Posterior cingulate gyrus (tissue), 11 donors: ENCODE results near the gene DICER1.
A peak's percentile ranks its signal among the peaks of the same experiment; 100 is the strongest.
"Not testable (repeated sequence)": the region's sequence is repeated elsewhere in the genome, so short reads cannot be mapped to it uniquely, and the experiment has no call there.

Source experiments
- DNase-seq, 10 donors: peaks; one replicate each; pipeline versions ENCODE4 v3.0.0 to v3.0.0-alpha.2; 2020 to 2021; ENCODE audit warnings: mixed read lengths in 3 of 10
- intact Hi-C: fragments of 100-400 bp; cut with DNase I; formaldehyde crosslinking; loops from one replicate; pipeline ENCODE4 v1.15.1; 2023

Gene DICER1, protein sequence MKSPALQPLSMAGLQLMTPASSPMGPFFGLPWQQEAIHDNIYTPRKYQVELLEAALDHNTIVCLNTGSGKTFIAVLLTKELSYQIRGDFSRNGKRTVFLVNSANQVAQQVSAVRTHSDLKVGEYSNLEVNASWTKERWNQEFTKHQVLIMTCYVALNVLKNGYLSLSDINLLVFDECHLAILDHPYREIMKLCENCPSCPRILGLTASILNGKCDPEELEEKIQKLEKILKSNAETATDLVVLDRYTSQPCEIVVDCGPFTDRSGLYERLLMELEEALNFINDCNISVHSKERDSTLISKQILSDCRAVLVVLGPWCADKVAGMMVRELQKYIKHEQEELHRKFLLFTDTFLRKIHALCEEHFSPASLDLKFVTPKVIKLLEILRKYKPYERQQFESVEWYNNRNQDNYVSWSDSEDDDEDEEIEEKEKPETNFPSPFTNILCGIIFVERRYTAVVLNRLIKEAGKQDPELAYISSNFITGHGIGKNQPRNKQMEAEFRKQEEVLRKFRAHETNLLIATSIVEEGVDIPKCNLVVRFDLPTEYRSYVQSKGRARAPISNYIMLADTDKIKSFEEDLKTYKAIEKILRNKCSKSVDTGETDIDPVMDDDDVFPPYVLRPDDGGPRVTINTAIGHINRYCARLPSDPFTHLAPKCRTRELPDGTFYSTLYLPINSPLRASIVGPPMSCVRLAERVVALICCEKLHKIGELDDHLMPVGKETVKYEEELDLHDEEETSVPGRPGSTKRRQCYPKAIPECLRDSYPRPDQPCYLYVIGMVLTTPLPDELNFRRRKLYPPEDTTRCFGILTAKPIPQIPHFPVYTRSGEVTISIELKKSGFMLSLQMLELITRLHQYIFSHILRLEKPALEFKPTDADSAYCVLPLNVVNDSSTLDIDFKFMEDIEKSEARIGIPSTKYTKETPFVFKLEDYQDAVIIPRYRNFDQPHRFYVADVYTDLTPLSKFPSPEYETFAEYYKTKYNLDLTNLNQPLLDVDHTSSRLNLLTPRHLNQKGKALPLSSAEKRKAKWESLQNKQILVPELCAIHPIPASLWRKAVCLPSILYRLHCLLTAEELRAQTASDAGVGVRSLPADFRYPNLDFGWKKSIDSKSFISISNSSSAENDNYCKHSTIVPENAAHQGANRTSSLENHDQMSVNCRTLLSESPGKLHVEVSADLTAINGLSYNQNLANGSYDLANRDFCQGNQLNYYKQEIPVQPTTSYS (N-terminal part only)

GRCh38 chr14:95157327-95158189, at the start of gene DICER1:
Gene DICER1, minus strand, starts transcription at chr14:95157529. Its CDS starts 24,071 bp downstream, at chr14:95133458.
- intact Hi-C loops: loop anchor here (5.0 to 10.0 kb wide), 3 partner anchors 35 to 247 kb away; partner anchors contain the start of gene CLMN
- peak; percentile 97 to 100 (median 98) for DNase-seq

DNA sequence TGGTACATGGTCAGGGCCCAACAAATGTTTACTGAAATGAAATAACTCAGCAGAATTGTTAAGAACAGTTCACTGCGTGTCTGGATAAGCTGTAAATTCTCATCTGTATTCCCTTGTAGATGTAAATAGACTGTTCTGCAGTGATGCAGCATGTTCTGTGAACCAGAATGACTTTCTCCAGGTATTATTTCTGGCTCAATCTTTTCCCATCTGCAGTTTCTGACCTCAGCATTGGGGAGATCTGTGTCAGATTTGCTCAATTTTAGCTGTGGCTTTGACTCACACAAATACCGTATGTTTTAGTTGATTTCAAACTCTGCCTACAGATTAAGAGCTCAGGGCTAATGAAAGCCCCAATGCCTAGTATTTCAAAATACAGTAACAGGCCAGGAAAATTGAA, 49.2 kb upstream of the DICER1 start:
- intact Hi-C loops: no loop called here
- DNase-seq: no peak

DNA sequence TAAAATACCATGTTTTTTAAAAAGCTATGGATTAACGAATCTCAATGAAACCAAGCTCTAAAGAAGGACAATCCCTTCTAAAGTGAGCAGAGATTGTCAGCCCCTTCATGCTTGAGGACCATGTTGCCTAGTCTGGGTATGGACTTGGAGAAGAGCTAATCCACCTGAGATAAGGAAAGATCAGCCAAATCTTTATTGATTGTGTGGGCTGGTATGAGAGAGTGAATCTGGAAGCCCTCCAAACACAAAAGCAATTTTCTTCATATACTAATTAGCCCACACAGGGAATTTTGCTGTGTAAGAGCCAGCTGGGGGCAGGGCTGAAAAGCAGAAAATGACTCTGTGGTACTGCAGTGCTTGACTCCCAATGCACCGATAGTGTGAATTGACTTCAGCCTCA, 47.4 kb upstream of the DICER1 start:
- intact Hi-C loops: no loop called here

GRCh38 chr14:95201745-95202144, 44.4 kb upstream of the DICER1 start:
- intact Hi-C loops: not testable (repeated sequence)

More for the DNA sequence above, 47.4 kb upstream of the DICER1 start:
- no peak for DNase-seq

GRCh38 chr14:95200404-95200803, 43.1 kb upstream of the DICER1 start:
- intact Hi-C loops: no loop called here
- peak in 1 of 10 donors; percentile 26 for DNase-seq

More at GRCh38 chr14:95201745-95202144, 44.4 kb upstream of the DICER1 start:
- not testable (repeated sequence) for DNase-seq

GRCh38 chr14:95199298-95199983, 42.1 kb upstream of the DICER1 start:
- intact Hi-C loops: no loop called here
- no peak for DNase-seq

DNA sequence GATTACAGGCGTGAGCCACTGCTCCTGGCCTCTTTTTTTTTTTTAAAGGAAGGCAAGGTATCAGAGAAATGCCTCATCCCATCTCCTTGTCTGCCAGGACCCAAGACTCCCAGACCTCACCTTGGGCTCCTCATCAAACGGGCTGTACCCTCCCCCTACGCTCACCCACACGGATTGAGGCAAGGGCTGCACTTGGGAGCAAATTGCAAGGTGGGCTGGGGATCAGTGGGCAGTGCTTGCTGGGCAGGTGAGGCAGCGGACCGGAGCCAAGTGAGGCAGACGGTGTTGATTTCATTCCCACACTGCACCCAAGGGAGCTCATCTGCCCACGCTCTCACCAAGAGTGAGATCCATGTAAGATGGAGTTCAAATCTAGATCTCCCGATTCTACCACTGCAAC, 41.0 kb upstream of the DICER1 start:
- intact Hi-C loops: no loop called here
- no peak for DNase-seq

GRCh38 chr14:95197551-95197950, 40.2 kb upstream of the DICER1 start:
- no peak for DNase-seq
- intact Hi-C loops: no loop called here

DNA sequence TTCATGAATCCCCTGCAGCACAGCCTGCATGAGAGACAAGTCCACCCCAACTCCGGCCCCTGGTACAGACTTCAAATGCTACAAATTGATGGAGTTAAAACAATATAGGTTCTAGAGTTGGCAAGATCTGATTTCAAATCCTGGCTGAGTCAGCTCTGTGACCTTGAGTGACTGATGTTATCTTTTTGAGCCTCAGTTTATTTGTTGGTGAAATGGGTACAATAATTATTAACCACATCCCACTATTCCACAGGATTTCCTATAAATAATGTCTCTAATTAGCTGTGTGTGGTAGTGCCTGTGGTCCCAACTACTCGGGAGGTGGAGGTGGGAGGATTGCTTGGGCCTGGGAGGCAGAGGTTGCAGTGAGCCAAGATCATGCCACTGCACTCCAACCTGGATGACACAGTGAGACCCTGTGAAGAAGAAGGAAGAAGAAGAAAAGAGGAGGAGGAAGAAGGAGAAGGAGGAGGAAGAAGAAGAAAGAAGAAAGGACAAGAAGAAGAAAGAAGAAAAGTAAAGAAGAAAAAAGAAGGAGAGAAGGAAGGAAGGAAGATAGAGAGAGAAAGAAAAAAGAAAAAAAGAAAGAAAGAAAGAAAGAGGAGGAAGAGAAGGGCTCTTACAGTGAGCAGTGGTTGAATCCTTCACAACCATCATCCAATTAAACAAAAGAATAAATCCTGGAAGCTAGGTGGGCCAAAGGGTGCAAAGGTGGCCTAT, 39.7 kb upstream of the DICER1 start:
- no peak for DNase-seq
- intact Hi-C loops: no loop called here

- no peak for DNase-seq
- intact Hi-C loops: no loop called here
Observed at GRCh38 chr14:95196268-95196667, 38.9 kb upstream of the DICER1 start.

GRCh38 chr14:95195031-95195430, 37.7 kb upstream of the DICER1 start:
- DNase-seq: no peak
- intact Hi-C loops: no loop called here

GRCh38 chr14:95193081-95193480, 35.8 kb upstream of the DICER1 start:
- DNase-seq: no peak
- intact Hi-C loops: no loop called here

DNA sequence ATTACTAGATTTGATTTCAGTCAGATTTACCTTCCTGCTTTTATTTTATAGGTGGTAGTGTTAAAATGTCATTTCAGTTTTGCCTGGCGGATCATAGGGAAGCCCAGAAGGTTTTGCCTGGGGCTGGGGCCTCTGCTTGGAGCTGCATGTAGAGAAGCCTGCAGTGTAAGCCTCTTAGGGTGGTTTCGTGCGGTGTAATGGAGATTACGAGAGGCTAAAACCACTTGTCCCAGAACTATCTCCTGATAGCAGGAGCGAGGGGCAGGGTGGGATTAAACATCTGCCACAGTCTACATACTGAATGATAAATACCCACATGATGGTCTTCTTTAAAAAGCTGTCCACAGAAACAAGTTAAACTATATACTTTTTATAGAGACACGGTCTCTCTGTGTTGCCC, 35.0 kb upstream of the DICER1 start:
- DNase-seq: no peak
- intact Hi-C loops: no loop called here

- intact Hi-C loops: no loop called here
- no peak for DNase-seq
Observed at GRCh38 chr14:95191445-95192199, 34.3 kb upstream of the DICER1 start.

- DNase-seq: no peak
- intact Hi-C loops: no loop called here
Observed at GRCh38 chr14:95190857-95191256, 33.5 kb upstream of the DICER1 start.

- no peak for DNase-seq
- intact Hi-C loops: no loop called here
Observed at GRCh38 chr14:95190346-95190840, 33.1 kb upstream of the DICER1 start.

DNA sequence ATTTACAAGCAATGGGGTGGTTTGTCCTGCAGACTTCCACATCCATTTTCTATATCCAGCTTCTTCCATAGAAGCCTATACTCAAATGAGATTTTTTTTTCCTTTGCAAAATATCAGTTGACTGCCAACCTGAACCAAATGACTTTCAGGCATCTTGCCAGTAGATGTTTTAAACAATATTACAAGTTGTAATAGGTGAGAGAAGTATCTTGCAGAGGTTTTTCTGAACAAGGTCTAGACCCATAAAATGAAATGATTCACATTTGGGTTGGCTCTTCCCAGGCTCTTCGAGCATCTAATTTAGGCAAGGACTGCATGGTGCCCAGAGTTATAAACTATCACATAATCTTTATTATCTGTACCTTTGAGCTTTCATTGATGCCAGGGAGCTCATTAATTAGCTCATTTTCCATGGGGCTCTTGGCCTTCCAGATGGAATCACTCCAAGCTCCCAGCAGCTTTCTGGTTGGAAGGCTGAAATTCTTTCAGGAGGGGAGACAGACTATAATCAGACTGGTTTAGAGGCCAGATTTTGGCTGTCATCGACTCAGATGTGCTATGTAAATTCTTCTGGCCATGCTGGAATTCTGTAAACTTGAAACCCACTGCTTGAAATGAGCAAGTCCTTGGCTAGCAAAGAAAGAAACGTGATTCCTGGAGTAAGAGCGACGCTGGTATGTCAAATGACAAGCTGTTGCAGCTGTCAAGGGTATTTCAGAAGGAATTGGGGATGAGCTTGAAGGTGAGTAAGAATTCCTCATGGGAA, 32.2 kb upstream of the DICER1 start:
- intact Hi-C loops: no loop called here
- no peak for DNase-seq
